BJ (cell line): ENCODE data around the gene BTG2. TPM values are rescaled to one million over a fixed set of nuclear protein-coding genes. Genes with fewer than 3 reads are reported as not detected.
"Not testable (repeated sequence)": the region's sequence is repeated elsewhere in the genome, so short reads cannot be mapped to it uniquely, and the experiment has no call there.

Source experiments
- CTCF ChIA-PET: fragments of 350-600 bp; formaldehyde crosslinking; extraction: SDS; loops from one replicate; lab custom pipeline; 2021; ENCODE audit warnings: antibody characterized with exemption, inconsistent platforms; lab: Yijun Ruan, JAX
- POLR2A ChIA-PET: fragments of 300-600 bp; sonication (Branson Sonifier 250); formaldehyde crosslinking; extraction: SDS; loops from one replicate; lab custom pipeline; 2021; ENCODE audit warnings: antibody characterized with exemption; lab: Charles Lee
- DNase-seq: peaks from one replicate; pipeline ENCODE4 v3.0.0-alpha.2; 2011; ENCODE audit warnings: low read depth
- H3K27me3 ChIP-seq: 2 replicates; pipeline ENCODE4 v1.6.0; 2011; ENCODE audit warnings: low read length; ENCODE audit not compliant: control insufficient read depth, insufficient read depth
- H3K36me3 ChIP-seq: 2 replicates; pipeline ENCODE4 v1.5.1; 2011; ENCODE audit warnings: low read length; ENCODE audit not compliant: control insufficient read depth, insufficient read depth
- H3K4me3 ChIP-seq: 2 replicates; pipeline ENCODE4 v1.5.1; 2011; ENCODE audit warnings: low read depth, mild to moderate bottlenecking, control low read depth, low read length
- CTCF ChIP-seq: IDR thresholded peaks from 2 replicates; pipeline ENCODE4 v1.5.1; 2011; ENCODE audit warnings: low read depth, mild to moderate bottlenecking, control low read depth, inconsistent platforms, low read length, moderate library complexity; ENCODE audit not compliant: insufficient read depth
- polyA plus RNA-seq: library from polyadenylated mRNA; depleted of rRNA; stranded (reverse); fragments of >200 nt; gene quantifications from 2 replicates; pipeline ENCODE4 v1.2.3, GENCODE V29; 2011

BTG2 gene
- polyA plus RNA-seq, 1 experiment: 22.8 TPM

DNA sequence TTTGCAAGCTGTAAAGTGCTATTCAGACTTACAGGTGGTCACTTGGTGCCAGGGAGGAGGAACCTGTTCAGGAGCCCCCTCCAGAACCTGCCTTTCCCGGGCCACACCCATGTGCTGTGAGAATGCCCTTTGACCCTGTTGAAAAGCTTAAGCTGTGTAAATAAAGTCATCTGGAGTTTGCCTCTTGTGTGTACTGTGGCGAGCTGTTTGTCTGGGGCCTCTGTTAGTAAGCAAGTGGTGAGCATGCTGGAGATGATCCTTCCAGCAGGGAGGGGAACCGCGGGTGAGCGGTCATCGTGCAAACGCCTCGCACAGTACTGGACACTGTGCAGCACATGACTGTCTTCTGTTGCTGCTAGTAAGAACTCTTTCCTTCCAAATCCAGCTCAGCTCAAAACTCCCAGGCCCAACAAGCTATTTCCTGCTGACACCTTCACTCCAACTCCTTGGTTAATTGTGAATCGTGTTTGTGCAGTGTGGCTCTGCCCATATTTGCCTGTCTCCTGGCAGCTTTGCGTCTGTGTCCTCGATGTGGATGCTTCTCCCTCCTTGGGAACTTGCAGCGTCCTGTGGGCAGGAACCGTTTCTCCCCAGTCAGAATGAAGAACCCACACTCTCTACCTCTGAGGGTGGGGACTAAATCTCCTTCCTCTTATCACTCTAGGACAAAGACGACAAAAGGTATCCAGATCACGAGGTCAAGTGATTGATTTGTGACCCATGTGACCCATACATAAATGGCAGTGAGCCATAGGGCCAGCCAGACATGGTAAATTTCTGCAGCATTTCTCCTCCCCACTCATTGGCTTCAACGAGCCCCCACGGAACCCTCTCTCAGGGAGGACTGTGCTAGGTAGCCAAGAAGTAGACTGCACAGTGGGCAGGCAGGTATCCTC, 13.9 kb upstream of the BTG2 start:
- POLR2A ChIA-PET: no interaction called here
- CTCF ChIA-PET: interaction anchor here (0.6 to 1.6 kb wide), 4 partner anchors 11 to 22 kb away, joined by 3 to 8 read pairs (median 4); no protein-coding TSS in a partner anchor
- no peak for DNase-seq
- no peak for TF ChIP-seq CTCF
- no peak overlapping the region for H3K4me3 ChIP-seq
- H3K27me3 ChIP-seq: peaks cover 10% of the 10 kb centered on the region
- H3K36me3 ChIP-seq: no peaks in the 10 kb centered on the region

GRCh38 chr1:203295796-203296195, 9.5 kb upstream of the BTG2 start:
- CTCF ChIA-PET: interaction anchor here (0.9 to 2.8 kb wide), 11 partner anchors 9 to 307 kb away, joined by 3 to 10 read pairs (median 4); partner anchors contain the start of gene BTG2
- POLR2A ChIA-PET: no interaction called here

DNA sequence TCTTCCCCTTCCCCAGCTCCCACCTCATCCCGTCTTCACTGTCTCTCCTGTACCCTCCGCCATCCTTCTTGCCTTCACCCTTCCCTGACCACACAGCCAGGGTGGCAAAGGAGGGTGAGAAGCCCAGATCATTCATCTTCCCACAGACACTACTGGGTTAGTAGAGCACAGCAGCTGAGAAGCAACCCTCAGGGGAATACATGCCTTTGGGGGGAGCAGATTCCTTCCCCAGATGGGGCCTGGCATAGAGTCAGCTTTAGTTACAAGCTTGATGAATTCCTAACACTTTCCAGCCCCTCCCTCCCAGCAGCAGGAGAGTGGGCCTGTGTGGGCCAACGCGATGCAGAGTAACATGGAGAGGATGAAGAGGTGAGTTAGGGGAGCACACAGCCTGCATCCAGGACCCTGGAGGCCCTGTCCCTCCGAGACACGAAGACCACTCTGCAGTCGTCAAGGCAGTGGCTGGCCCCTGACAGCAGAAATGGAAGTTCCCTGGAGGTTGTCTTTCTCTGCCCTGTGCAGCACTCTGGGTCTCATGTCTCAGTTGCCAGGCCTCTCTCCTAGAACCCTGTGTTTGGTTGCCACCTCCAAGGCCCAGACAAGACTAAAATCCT, 8.8 kb upstream of the BTG2 start:
- POLR2A ChIA-PET: no interaction called here
- Histone ChIP-seq H3K36me3 (no peaks in the 10 kb centered on the region), H3K27me3 (peaks cover 14% of the 10 kb centered on the region), H3K4me3 (no peak overlapping the region)
- DNase-seq: no peak
- no peak for TF ChIP-seq CTCF
- CTCF ChIA-PET: interaction anchor here (0.9 to 1.6 kb wide), 5 partner anchors 8 to 29 kb away, joined by 3 to 6 read pairs (median 3); partner anchors contain the start of gene BTG2

More at GRCh38 chr1:203295796-203296195, 9.5 kb upstream of the BTG2 start:
- H3K27me3 ChIP-seq: peaks cover 14% of the 10 kb centered on the region
- TF ChIP-seq CTCF: no peak
- H3K36me3 ChIP-seq: no peaks in the 10 kb centered on the region
- H3K4me3 ChIP-seq: no peak overlapping the region
- DNase-seq: no peak

DNA sequence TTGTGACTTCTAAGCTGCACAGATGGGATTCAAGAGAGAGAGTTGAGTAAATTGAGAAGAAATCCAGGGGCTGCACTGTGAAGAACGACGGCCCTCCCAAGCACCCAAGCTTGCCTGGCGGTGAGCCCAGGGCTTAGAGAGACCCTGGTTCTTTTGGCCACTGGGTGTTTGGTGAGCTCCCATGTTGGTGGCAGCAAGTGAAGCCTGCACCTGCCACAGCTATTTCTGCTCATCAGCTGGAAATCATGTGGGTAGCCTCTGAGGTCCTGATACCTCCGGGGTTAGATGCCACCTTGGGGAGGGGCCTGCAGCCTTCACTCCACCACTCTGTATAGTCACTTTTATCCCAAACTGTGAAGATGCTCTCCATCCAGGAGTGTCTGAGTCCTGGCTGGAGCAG, 6.2 kb upstream of the BTG2 start:
- H3K27me3 ChIP-seq: peaks cover 12% of the 10 kb centered on the region
- TF ChIP-seq CTCF: no peak
- no peak for DNase-seq
- ChIA-PET POLR2A (no interaction called here), CTCF (interaction anchor here (0.6 to 1.4 kb wide), 6 partner anchors 10 to 43 kb away, joined by 3 to 5 read pairs (median 4); no protein-coding TSS in a partner anchor)
- H3K4me3 ChIP-seq: no peak overlapping the region
- no peaks in the 10 kb centered on the region for H3K36me3 ChIP-seq

- CTCF ChIA-PET: interaction anchor here (0.9 to 1.4 kb wide), 2 partner anchors 42 to 44 kb away, joined by 3 to 4 read pairs; no protein-coding TSS in a partner anchor
- H3K27me3 ChIP-seq: peaks cover 12% of the 10 kb centered on the region
- POLR2A ChIA-PET: not testable (repeated sequence)
These were observed 5.4 kb upstream of the BTG2 start for GRCh38 chr1:203299719-203300429.

More at GRCh38 chr1:203299719-203300429, 5.4 kb upstream of the BTG2 start:
- not testable (repeated sequence) for H3K36me3 ChIP-seq, H3K4me3 ChIP-seq, DNase-seq
